Fibroblast of skin of left biceps (primary cell): Measurements from ENCODE around the gene GNG2.

Source experiments
- DNase-seq, 2 experiments: peaks; one replicate each; pipeline ENCODE4 v3.0.0-alpha.2; 2013; ENCODE audit warnings: low read depth in 2 of 2

GNG2 gene

GRCh38 chr14:51855234-51855633 lies 5.2 kb upstream of the GNG2 start:
- no peak for DNase-seq

GRCh38 chr14:51856792-51857296 lies 3.6 kb upstream of the GNG2 start:
- DNase-seq = no peak

GRCh38 chr14:51859131-51859530 lies 1.3 kb upstream of the GNG2 start:
- no peak for DNase-seq

GRCh38 chr14:51860825-51861499 lies 550 bp downstream of the GNG2 start:
- DNase-seq = no peak

- DNase-seq = no peak
These were observed 1.9 kb downstream of the GNG2 start for GRCh38 chr14:51862176-51862796.

- no peak for DNase-seq
These were observed 2.4 kb downstream of the GNG2 start for GRCh38 chr14:51862860-51863259.

GRCh38 chr14:51865953-51866747 lies 5.7 kb downstream of the GNG2 start:
- DNase-seq = no peak

GRCh38 chr14:51867741-51868140 lies 7.3 kb downstream of the GNG2 start:
- DNase-seq = no peak

GRCh38 chr14:51868405-51868804 lies 8.0 kb downstream of the GNG2 start:
- no peak for DNase-seq

GRCh38 chr14:51869411-51870100 lies 9.1 kb downstream of the GNG2 start:
- no peak for DNase-seq

- DNase-seq = no peak
These were observed 10.2 kb downstream of the GNG2 start for GRCh38 chr14:51870606-51871005.

GRCh38 chr14:51871846-51872245 lies 11.4 kb downstream of the GNG2 start:
- no peak for DNase-seq

GRCh38 chr14:51872396-51872795 lies 12.0 kb downstream of the GNG2 start:
- DNase-seq = no peak

GRCh38 chr14:51873221-51873893 lies 12.9 kb downstream of the GNG2 start:
- DNase-seq = peak; percentile 80 to 87

GRCh38 chr14:51877810-51878209 lies 17.4 kb downstream of the GNG2 start:
- DNase-seq = no peak

GRCh38 chr14:51879170-51879569 lies 18.8 kb downstream of the GNG2 start:
- no peak for DNase-seq

GRCh38 chr14:51880835-51881580 lies 20.6 kb downstream of the GNG2 start:
- no peak for DNase-seq

GRCh38 chr14:51881636-51882035 lies 21.2 kb downstream of the GNG2 start:
- DNase-seq = no peak

- DNase-seq = no peak
These were observed 22.8 kb downstream of the GNG2 start for GRCh38 chr14:51883232-51883631.

- no peak for DNase-seq
These were observed 23.9 kb downstream of the GNG2 start for GRCh38 chr14:51884086-51884927.
